B cell (primary cell): ENCODE measurements around the gene MYCBPAP. TPM values are rescaled to one million over a fixed set of nuclear protein-coding genes. Genes with fewer than 3 reads are reported as not detected.

Experiments
- ATAC-seq: fragments of 200-7000 bp; cut with Tn5 transposase; one replicate; pipeline ENCODE4 v1.10.0; 2021; ENCODE audit warnings: low read depth, mild to moderate bottlenecking, moderate number of reproducible peaks, moderate library complexity
- CTCF ChIA-PET: fragments of 350-600 bp; sonication (Branson Sonifier 250); formaldehyde crosslinking; loops from one replicate; lab custom pipeline; 2021; ENCODE audit warnings: antibody characterized with exemption, inconsistent platforms; lab: Charles Lee
- POLR2A ChIA-PET: fragments of 350-600 bp; sonication (Branson Sonifier 250); formaldehyde crosslinking; loops from one replicate; lab custom pipeline; 2021; ENCODE audit warnings: antibody characterized with exemption; lab: Charles Lee
- DNase-seq: peaks from one replicate; pipeline ENCODE4 v3.0.0; 2013
- H2AFZ ChIP-seq: 2 replicates; pipeline ENCODE4 v1.6.1; 2012; ENCODE audit warnings: mild to moderate bottlenecking, low read depth, low read length; ENCODE audit not compliant: insufficient read depth, poor library complexity, severe bottlenecking
- H3K27ac ChIP-seq, 2 donors: 1 replicate in 1 of 2; 2 replicates in 1 of 2; pipeline ENCODE4 v1.5.1; 2012 to 2013; ENCODE audit warnings: low read length in 2 of 2, mild to moderate bottlenecking in 2 of 2, moderate library complexity in 1 of 2
- H3K27me3 ChIP-seq, 4 experiments: fragments of 200-600 bp in 1 of 4; sonication (generic) in 1 of 4; replicated peaks in 1 of 4; 1 replicate in 2 of 4; 2 replicates in 2 of 4; pipeline versions ENCODE4 v1.6.1 to v1.7.0; 2013 to 2016; ENCODE audit warnings: low read length in 3 of 4, mild to moderate bottlenecking in 2 of 4, mixed read lengths in 1 of 4, moderate library complexity in 1 of 4; ENCODE audit not compliant: insufficient read depth in 4 of 4, control insufficient read depth in 3 of 4; ENCODE audit errors: control extremely low read depth in 1 of 4
- H3K36me3 ChIP-seq, 2 experiments: replicated peaks in 1 of 2; 1 replicate in 1 of 2; 2 replicates in 1 of 2; pipeline versions ENCODE4 v1.6.1 to v1.7.1; 2013; ENCODE audit warnings: low read length in 1 of 2; ENCODE audit not compliant: insufficient read depth in 2 of 2, control insufficient read depth in 1 of 2; ENCODE audit errors: control extremely low read depth in 1 of 2, extremely low read depth in 1 of 2
- H3K4me1 ChIP-seq, 2 donors: fragments of 200-600 bp in 1 of 2; sonication (generic) in 1 of 2; 1 replicate in 1 of 2; 2 replicates in 1 of 2; pipeline versions ENCODE4 v1.5.1 to v1.6.1; 2013 to 2017; ENCODE audit warnings: low read length in 2 of 2; ENCODE audit not compliant: control insufficient read depth in 2 of 2, insufficient read depth in 2 of 2
- H3K4me2 ChIP-seq: replicated peaks from 2 replicates; pipeline ENCODE3; 2012; ENCODE audit warnings: mild to moderate bottlenecking, low read depth, low read length; ENCODE audit not compliant: poor library complexity, severe bottlenecking
- H3K4me3 ChIP-seq, 5 experiments: fragments of 200-600 bp in 1 of 5; sonication (generic) in 1 of 5; 1 replicate in 3 of 5; 2 replicates in 2 of 5; pipeline versions ENCODE4 v1.5.1 to v1.7.0; 2011 to 2016; ENCODE audit warnings: low read length in 4 of 5, mild to moderate bottlenecking in 4 of 5, low read depth in 2 of 5, control low read depth in 1 of 5, moderate library complexity in 1 of 5; ENCODE audit not compliant: insufficient read depth in 1 of 5; ENCODE audit errors: control extremely low read depth in 1 of 5, extremely low read depth in 1 of 5
- H3K79me2 ChIP-seq: fragments of 200-600 bp; sonication (generic); one replicate; pipeline ENCODE4 v1.6.0; 2016; ENCODE audit warnings: low read length; ENCODE audit not compliant: control insufficient read depth, insufficient read depth
- H3K9ac ChIP-seq: fragments of 200-600 bp; sonication (generic); 2 replicates; pipeline ENCODE4 v1.6.1; 2017; ENCODE audit warnings: mild to moderate bottlenecking, low read length, moderate library complexity
- H3K9me3 ChIP-seq, 3 donors: one replicate each; pipeline versions ENCODE4 v1.6.1 to v1.7.1; 2013; ENCODE audit warnings: low read length in 2 of 3; ENCODE audit not compliant: control insufficient read depth in 2 of 3, insufficient read depth in 1 of 3; ENCODE audit errors: control extremely low read depth in 1 of 3
- H4K20me1 ChIP-seq: 2 replicates; pipeline ENCODE4 v1.6.0; 2012; ENCODE audit warnings: mild to moderate bottlenecking, low read length; ENCODE audit not compliant: insufficient read depth, control insufficient read depth, poor library complexity, severe bottlenecking
- H3K27ac Mint-ChIP-seq: one replicate; pipeline ENCODE4 v1.8.0; 2021; ENCODE audit warnings: mixed read lengths
- H3K27me3 Mint-ChIP-seq: one replicate; pipeline ENCODE4 v1.8.0; 2021; ENCODE audit warnings: mixed read lengths
- H3K4me1 Mint-ChIP-seq: one replicate; pipeline ENCODE4 v1.8.0; 2021; ENCODE audit warnings: mixed read lengths
- H3K4me3 Mint-ChIP-seq: one replicate; pipeline ENCODE4 v1.8.0; 2021; ENCODE audit warnings: mixed read lengths
- H3K9me3 Mint-ChIP-seq: one replicate; pipeline ENCODE4 v1.8.0; 2022; ENCODE audit warnings: mixed read lengths; ENCODE audit not compliant: insufficient read depth
- EZH2 ChIP-seq: IDR thresholded peaks from 2 replicates; pipeline ENCODE4 v1.6.1; 2012; ENCODE audit warnings: borderline replicate concordance, low read depth, mild to moderate bottlenecking, moderate library complexity, low read length; ENCODE audit not compliant: insufficient read depth, poor library complexity, severe bottlenecking
- WGBS: methylation state at CpG from one replicate; pipeline ENCODE4 v1.1.5; 2013; ENCODE audit warnings: missing lambda C conversion rate; ENCODE audit not compliant: insufficient coverage; 5-methylcytosine and 5-hydroxymethylcytosine counted together
- intact Hi-C: fragments of 100-400 bp; cut with micrococcal nuclease; formaldehyde crosslinking; loops from one replicate; pipeline ENCODE4 v1.10.0; 2022
- polyA plus RNA-seq: library from polyadenylated mRNA; depleted of rRNA; stranded (reverse); fragments of >200 nt; gene quantifications from 2 replicates; pipeline ENCODE4 v1.2.3, GENCODE V29; 2012
- total RNA-seq, 2 donors: library from RNA; stranded (reverse); fragments of 120-200 nt in 1 of 2; gene quantifications; 1 replicate in 1 of 2; 2 replicates in 1 of 2; pipeline versions ENCODE4 v1.2.3 to v1.2.4, GENCODE V29; 2013 to 2022
- TF ChIP-seq, protein P1 (sequence below): fragments of 200-600 bp; IDR thresholded peaks from one replicate; pipeline ENCODE4 v1.8.0; 2022; ENCODE audit warnings: antibody characterized with exemption, mild to moderate bottlenecking

The MYCBPAP gene
- total and polyA plus RNA-seq, 2 donors (not counting 1 experiment from before 2014, with no cell fraction given) = 1.9 to 5.1 TPM

DNA sequence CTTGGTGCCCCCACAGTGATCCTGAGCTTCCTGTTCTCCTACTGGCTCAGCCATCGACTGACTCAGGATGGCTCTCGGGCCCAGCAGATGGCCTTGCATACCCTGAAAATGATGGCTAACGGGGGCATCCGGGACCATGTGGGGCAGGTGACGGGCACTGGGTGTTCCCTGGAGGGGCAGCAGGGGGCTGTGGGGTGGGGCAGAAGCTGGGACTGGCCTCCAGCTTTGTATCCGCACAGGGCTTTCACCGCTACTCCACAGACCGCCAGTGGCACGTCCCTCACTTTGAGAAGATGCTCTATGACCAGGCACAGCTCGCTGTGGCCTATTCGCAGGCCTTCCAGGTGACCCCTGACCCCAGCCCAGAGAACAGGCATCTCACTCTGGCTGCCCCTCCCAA, 41.7 kb downstream of the MYCBPAP start:
- no peak for DNase-seq
- Histone ChIP-seq H3K4me3 (no peak overlapping the region), H3K27ac (no peak overlapping the region), H3K9ac (no peak overlapping the region), H3K27me3 (peaks cover 0 to 2% (median 0%) of the 10 kb centered on the region in 4 experiments), H2AFZ (no peak overlapping the region), H3K9me3 (no peaks in the 10 kb centered on the region), H3K36me3 (peaks cover 0 to 3% of the 10 kb centered on the region in 2 experiments), H3K4me1 (peaks cover 9 to 13% of the 10 kb centered on the region in 2 donors), H3K4me2 (no peak overlapping the region), H3K79me2 (no peaks in the 10 kb centered on the region), H4K20me1 (no peaks in the 10 kb centered on the region)
- ATAC-seq = no peak
- Mint-ChIP-seq H3K27me3 (no peaks in the 10 kb centered on the region), H3K4me1 (peaks cover 10% of the 10 kb centered on the region), H3K27ac (no peak overlapping the region), H3K9me3 (no peaks in the 10 kb centered on the region), H3K4me3 (no peak overlapping the region)
- 95% methylated on average over 11 of the region's 11 CpGs for WGBS
- TF ChIP-seq EZH2 = no peak
- TF ChIP-seq, protein P1, sequence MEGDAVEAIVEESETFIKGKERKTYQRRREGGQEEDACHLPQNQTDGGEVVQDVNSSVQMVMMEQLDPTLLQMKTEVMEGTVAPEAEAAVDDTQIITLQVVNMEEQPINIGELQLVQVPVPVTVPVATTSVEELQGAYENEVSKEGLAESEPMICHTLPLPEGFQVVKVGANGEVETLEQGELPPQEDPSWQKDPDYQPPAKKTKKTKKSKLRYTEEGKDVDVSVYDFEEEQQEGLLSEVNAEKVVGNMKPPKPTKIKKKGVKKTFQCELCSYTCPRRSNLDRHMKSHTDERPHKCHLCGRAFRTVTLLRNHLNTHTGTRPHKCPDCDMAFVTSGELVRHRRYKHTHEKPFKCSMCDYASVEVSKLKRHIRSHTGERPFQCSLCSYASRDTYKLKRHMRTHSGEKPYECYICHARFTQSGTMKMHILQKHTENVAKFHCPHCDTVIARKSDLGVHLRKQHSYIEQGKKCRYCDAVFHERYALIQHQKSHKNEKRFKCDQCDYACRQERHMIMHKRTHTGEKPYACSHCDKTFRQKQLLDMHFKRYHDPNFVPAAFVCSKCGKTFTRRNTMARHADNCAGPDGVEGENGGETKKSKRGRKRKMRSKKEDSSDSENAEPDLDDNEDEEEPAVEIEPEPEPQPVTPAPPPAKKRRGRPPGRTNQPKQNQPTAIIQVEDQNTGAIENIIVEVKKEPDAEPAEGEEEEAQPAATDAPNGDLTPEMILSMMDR = no peak
- intact Hi-C loops = loop anchor here (5.0 kb wide), 1 partner anchor 617 kb away; the partner anchor contains the start of gene NME2
- ChIA-PET CTCF (interaction anchor here (1.5 kb wide), 1 partner anchor 147 kb away, joined by 7 read pairs; no protein-coding TSS in a partner anchor), POLR2A (no interaction called here)

DNA sequence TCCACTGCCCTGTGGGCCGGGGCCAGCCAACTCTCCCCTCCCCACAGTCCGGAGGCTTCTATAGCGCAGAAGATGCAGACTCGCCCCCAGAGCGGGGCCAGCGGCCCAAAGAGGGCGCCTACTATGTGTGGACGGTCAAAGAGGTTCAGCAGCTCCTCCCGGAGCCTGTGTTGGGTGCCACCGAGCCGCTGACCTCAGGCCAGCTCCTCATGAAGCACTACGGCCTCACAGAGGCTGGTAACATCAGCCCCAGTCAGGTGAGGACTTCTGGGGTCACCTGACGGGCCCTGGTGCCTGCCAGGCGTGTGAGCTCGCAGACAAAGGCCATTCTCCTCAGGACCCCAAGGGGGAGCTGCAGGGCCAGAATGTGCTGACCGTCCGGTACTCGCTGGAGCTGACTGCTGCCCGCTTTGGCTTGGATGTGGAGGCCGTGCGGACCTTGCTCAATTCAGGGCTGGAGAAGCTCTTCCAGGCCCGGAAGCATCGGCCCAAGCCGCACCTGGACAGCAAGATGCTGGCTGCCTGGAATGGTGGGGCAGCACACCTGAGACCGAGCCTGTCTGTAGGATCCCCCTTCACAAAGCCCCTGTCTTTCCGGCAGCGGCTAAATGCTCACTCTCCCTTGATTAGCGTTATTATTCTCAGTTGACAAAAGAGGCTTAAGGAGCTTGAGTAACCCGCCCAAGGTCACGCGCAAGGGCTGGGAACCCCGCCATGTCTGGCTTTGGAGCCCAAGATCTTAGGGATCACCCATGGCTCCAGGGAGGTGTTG, 42.6 kb downstream of the MYCBPAP start:
- H4K20me1 ChIP-seq = no peaks in the 10 kb centered on the region
- peaks cover 0 to 5% (median 0%) of the 10 kb centered on the region in 4 experiments for H3K27me3 ChIP-seq
- intact Hi-C loops = no loop called here
- Mint-ChIP-seq H3K27me3 (no peaks in the 10 kb centered on the region), H3K4me1 (peaks cover 10% of the 10 kb centered on the region), H3K27ac (no peak overlapping the region), H3K9me3 (no peaks in the 10 kb centered on the region), H3K4me3 (no peak overlapping the region)
- H2AFZ ChIP-seq = no peak overlapping the region
- no peak overlapping the region for H3K4me3 ChIP-seq
- no peaks in the 10 kb centered on the region for H3K9me3 ChIP-seq
- CTCF ChIA-PET = interaction anchor here (0.9 to 1.5 kb wide), 3 partner anchors 9 to 146 kb away, joined by 4 to 7 read pairs (median 5); no protein-coding TSS in a partner anchor
- no peaks in the 10 kb centered on the region for H3K79me2 ChIP-seq
- H3K27ac ChIP-seq = no peak overlapping the region
- H3K36me3 ChIP-seq = peaks cover 0 to 3% of the 10 kb centered on the region in 2 experiments
- H3K9ac ChIP-seq = no peak overlapping the region
- POLR2A ChIA-PET = no interaction called here
- DNase-seq = no peak
- no peak for ATAC-seq
- TF ChIP-seq, protein P1 = no peak
- no peak for TF ChIP-seq EZH2
- no peak overlapping the region for H3K4me2 ChIP-seq
- 93% methylated on average over 28 of the region's 32 CpGs for WGBS
- H3K4me1 ChIP-seq = peaks cover 9 to 13% of the 10 kb centered on the region in 2 donors
